HG03066 (cell line): ENCODE results near the gene SNX7.

Source experiments
- ATAC-seq: cut with Tn5 transposase; IDR thresholded peaks from one replicate; pipeline ENCODE4 v1.9.1; 2021; ENCODE audit warnings: low read depth; ENCODE audit not compliant: unreplicated experiment

SNX7 gene

GRCh38 chr1:98761219-98761865, 99.8 kb downstream of the SNX7 start:
- no peak for ATAC-seq

- no peak for ATAC-seq
These were observed 102.1 kb downstream of the SNX7 start for GRCh38 chr1:98763488-98764150.

- no peak for ATAC-seq
These were observed 103.0 kb downstream of the SNX7 start for GRCh38 chr1:98764485-98764884.

GRCh38 chr1:98766255-98766654, 104.7 kb downstream of the SNX7 start:
- ATAC-seq = no peak

- ATAC-seq = no peak
These were observed 107.6 kb downstream of the SNX7 start for GRCh38 chr1:98769162-98769561.

GRCh38 chr1:98781906-98782305, 120.4 kb downstream of the SNX7 start:
- no peak for ATAC-seq

- no peak for ATAC-seq
These were observed 122.3 kb downstream of the SNX7 start for GRCh38 chr1:98783821-98784220.

GRCh38 chr1:98791498-98791897, 130.0 kb downstream of the SNX7 start:
- no peak for ATAC-seq

GRCh38 chr1:98792123-98792522, 130.6 kb downstream of the SNX7 start:
- ATAC-seq = no peak

- ATAC-seq = no peak
These were observed 131.6 kb downstream of the SNX7 start for GRCh38 chr1:98793136-98793535.

GRCh38 chr1:98794196-98794886, 132.8 kb downstream of the SNX7 start:
- ATAC-seq = peak; percentile 84

- ATAC-seq = no peak
These were observed 134.5 kb downstream of the SNX7 start for GRCh38 chr1:98796049-98796448.

- no peak for ATAC-seq
These were observed 136.0 kb downstream of the SNX7 start for GRCh38 chr1:98797506-98797905.
